HG02763 (cell line): ENCODE results near the gene AKAP5.
A peak's percentile ranks its signal among the peaks of the same experiment; 100 is the strongest.
"Not testable (repeated sequence)": the region's sequence is repeated elsewhere in the genome, so short reads cannot be mapped to it uniquely, and the experiment has no call there.

Experiments
- ATAC-seq: cut with Tn5 transposase; IDR thresholded peaks from one replicate; pipeline ENCODE4 v1.9.1; 2021; ENCODE audit warnings: mild to moderate bottlenecking, moderate library complexity; ENCODE audit not compliant: unreplicated experiment

Gene AKAP5

GRCh38 chr14:64502456-64502855 lies 37.2 kb downstream of the AKAP5 start:
- no peak for ATAC-seq

GRCh38 chr14:64502887-64503433 lies 37.7 kb downstream of the AKAP5 start:
- no peak for ATAC-seq

- peak; percentile 60 for ATAC-seq
Measured at GRCh38 chr14:64503434-64504309, 38.4 kb downstream of the AKAP5 start, which contains the start of gene ZBTB25. Gene ZBTB25 (minus strand): TSS chr14:64503838. CDS start chr14:64490533, 13,305 bp downstream.

GRCh38 chr14:64504310-64504896 lies 39.1 kb downstream of the AKAP5 start, which contains the start of gene ZBTB1:
Gene ZBTB1 (plus strand): TSS chr14:64504770. CDS start chr14:64521505, 16,735 bp downstream.
- ATAC-seq: peak; percentile 22

- peak; percentile 31 for ATAC-seq
Measured at GRCh38 chr14:64504897-64505794, 39.8 kb downstream of the AKAP5 start.

GRCh38 chr14:64506721-64507120 lies 41.4 kb downstream of the AKAP5 start:
- ATAC-seq: no peak

- ATAC-seq: no peak
Measured at GRCh38 chr14:64507376-64508156, 42.3 kb downstream of the AKAP5 start.

- ATAC-seq: no peak
Measured at GRCh38 chr14:64508215-64508776, 43.0 kb downstream of the AKAP5 start.

- ATAC-seq: no peak
Measured at GRCh38 chr14:64509036-64509435, 43.7 kb downstream of the AKAP5 start.

- ATAC-seq: no peak
Measured at GRCh38 chr14:64510825-64511671, 45.7 kb downstream of the AKAP5 start.

- no peak for ATAC-seq
Measured at GRCh38 chr14:64513271-64513670, 48.0 kb downstream of the AKAP5 start.

GRCh38 chr14:64515053-64515452 lies 49.8 kb downstream of the AKAP5 start:
- ATAC-seq: no peak

GRCh38 chr14:64516969-64517368 lies 51.7 kb downstream of the AKAP5 start:
- ATAC-seq: no peak

- not testable (repeated sequence) for ATAC-seq
Measured at GRCh38 chr14:64517667-64518066, 52.4 kb downstream of the AKAP5 start.

- no peak for ATAC-seq
Measured at GRCh38 chr14:64518229-64518628, 52.9 kb downstream of the AKAP5 start.

GRCh38 chr14:64520699-64521098 lies 55.4 kb downstream of the AKAP5 start:
- ATAC-seq: no peak

GRCh38 chr14:64522591-64523355 lies 57.5 kb downstream of the AKAP5 start:
- ATAC-seq: no peak
